Panc1 (cell line): ENCODE measurements around the gene TENT4B. TPM values are rescaled to one million over a fixed set of nuclear protein-coding genes. Genes with fewer than 3 reads are reported as not detected.

Source experiments
- ATAC-seq: fragments of 200-7000 bp; cut with Tn5 transposase; 2 replicates; pipeline ENCODE4 v1.9.1; 2020; ENCODE audit warnings: mild to moderate bottlenecking, moderate library complexity
- BruUV-seq: library from RNA; stranded (reverse); fragments of 400-500 nt; replicated peaks from 2 replicates; lab custom pipeline; 2021; lab: Mats Ljungman, UMichigan
- CTCF ChIA-PET: fragments of 300-600 bp; sonication (Branson Sonifier 250); formaldehyde crosslinking; loops from one replicate; lab custom pipeline; 2022; ENCODE audit warnings: antibody characterized with exemption; lab: Charles Lee
- POLR2A ChIA-PET: fragments of 300-600 bp; sonication (Branson Sonifier 250); formaldehyde crosslinking; loops from one replicate; lab custom pipeline; 2022; ENCODE audit warnings: antibody characterized with exemption; lab: Charles Lee
- DNase-seq: peaks from one replicate; pipeline ENCODE4 v3.0.0-alpha.2; 2010; ENCODE audit warnings: low read depth, low spot score
- H3K27ac ChIP-seq: 2 replicates; pipeline ENCODE4 v1.5.1; 2011; ENCODE audit warnings: mild to moderate bottlenecking, low read length, inconsistent platforms
- H3K27me3 ChIP-seq: fragments of 200-500 bp; sonication (Bioruptor generic); 2 replicates; pipeline ENCODE4 v1.6.0; 2014; ENCODE audit warnings: low read length, inconsistent platforms; ENCODE audit not compliant: control insufficient read depth, insufficient read depth
- H3K36me3 ChIP-seq: fragments of 200-500 bp; sonication (Bioruptor generic); 2 replicates; pipeline ENCODE4 v1.5.1; 2014; ENCODE audit warnings: inconsistent platforms, mild to moderate bottlenecking, low read length, moderate library complexity; ENCODE audit not compliant: control insufficient read depth, insufficient read depth
- H3K4me1 ChIP-seq: 2 replicates; pipeline ENCODE4 v1.5.1; 2011; ENCODE audit warnings: inconsistent platforms, mild to moderate bottlenecking, low read length, moderate library complexity; ENCODE audit not compliant: control insufficient read depth, insufficient read depth
- H3K4me3 ChIP-seq, 2 experiments: 2 replicates each; pipeline ENCODE4 v1.5.1; 2011 to 2012; ENCODE audit warnings: low read depth in 2 of 2, low read length in 2 of 2, mild to moderate bottlenecking in 2 of 2, inconsistent platforms in 1 of 2, moderate library complexity in 1 of 2
- H3K9me3 ChIP-seq: fragments of 200-500 bp; sonication (Bioruptor generic); 2 replicates; pipeline ENCODE4 v1.5.1; 2014; ENCODE audit warnings: low read depth, mild to moderate bottlenecking, inconsistent platforms, low read length, moderate library complexity; ENCODE audit not compliant: control insufficient read depth, insufficient read depth
- POLR2AphosphoS5 ChIP-seq: IDR thresholded peaks from 2 replicates; pipeline ENCODE4 v1.6.1; 2012; ENCODE audit warnings: mild to moderate bottlenecking, low read depth, low read length, moderate library complexity
- REST ChIP-seq, 2 experiments: IDR thresholded peaks; 2 replicates each; pipeline ENCODE4 v1.6.1; 2011 to 2012; ENCODE audit warnings: low read depth in 2 of 2, control low read depth in 1 of 2, low read length in 1 of 2, mild to moderate bottlenecking in 1 of 2, moderate library complexity in 1 of 2; ENCODE audit not compliant: insufficient read depth in 1 of 2
- SIN3A ChIP-seq: IDR thresholded peaks from 2 replicates; pipeline ENCODE4 v1.6.1; 2012; ENCODE audit warnings: low read depth, mild to moderate bottlenecking, low read length, moderate library complexity, borderline replicate concordance; ENCODE audit not compliant: insufficient read depth
- TCF7L2 ChIP-seq: IDR thresholded peaks from 2 replicates; pipeline ENCODE4 v1.6.1; 2011; ENCODE audit warnings: mild to moderate bottlenecking, low read depth, low read length, inconsistent platforms
- in situ Hi-C: cut with HindIII; loops from 2 replicates; pipeline ENCODE4 v1.10.0; 2016; ENCODE audit warnings: low sequenced_read_pairs, low pct_unique_long_range_greater_than_20kb
- intact Hi-C: fragments of 100-400 bp; cut with micrococcal nuclease; formaldehyde crosslinking; loops from one replicate; pipeline ENCODE4 v1.10.0; 2022; ENCODE audit not compliant: unreplicated experiment
- total RNA-seq: library from RNA; stranded (reverse); gene quantifications from one replicate; pipeline ENCODE4 v1.2.1, GENCODE V29; 2021; ENCODE audit not compliant: unreplicated experiment
- TF ChIP-seq, protein P1 (sequence below): fragments of 450-650 bp; IDR thresholded peaks from 2 replicates; pipeline ENCODE4 v1.5.1; 2017; ENCODE audit warnings: mild to moderate bottlenecking

The TENT4B gene
- total RNA-seq, 1 experiment from 2014 or later, result 9.7 TPM

DNA sequence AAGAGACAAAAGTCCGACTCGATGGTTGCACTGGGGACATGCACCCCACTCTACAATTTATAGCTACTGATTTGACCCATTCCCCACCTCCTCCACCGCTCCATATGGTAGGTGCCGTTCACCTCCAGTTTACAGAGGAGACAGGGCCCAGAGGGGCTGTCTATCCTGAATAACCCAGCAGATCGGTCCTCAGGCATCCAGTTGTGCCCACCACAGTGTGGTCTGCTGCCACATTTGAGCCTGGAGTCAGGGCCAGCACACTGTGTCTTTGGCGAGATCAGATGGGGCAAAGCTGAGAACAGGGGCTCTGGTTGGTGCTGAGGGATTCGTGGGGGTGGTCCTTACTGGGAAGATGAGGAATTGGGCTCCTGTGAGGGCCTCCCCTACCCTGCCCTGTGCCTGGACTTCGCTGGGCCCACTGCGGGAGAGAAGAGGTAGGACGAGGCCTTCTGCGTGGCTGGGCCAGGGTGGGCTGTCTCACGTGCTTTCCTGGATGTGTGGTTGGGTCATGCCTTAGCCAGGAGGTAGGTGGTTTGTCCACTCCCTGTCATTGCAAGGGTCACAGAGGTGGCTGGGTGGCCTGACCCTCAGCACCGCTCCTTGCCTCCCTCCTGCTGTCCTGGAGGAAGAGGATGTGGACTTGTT lies 116.1 kb downstream of the TENT4B start:
- H3K9me3 ChIP-seq, result no peaks in the 10 kb centered on the region
- no peaks in the 10 kb centered on the region for H3K36me3 ChIP-seq
- BruUV-seq, result no TSS peak
- TF ChIP-seq REST (IDR thresholded peaks at IDR 0.05; ENCODE audit: insufficient read depth in 1 of 2, low read depth in 2 of 2, low read length in 1 of 2), result no peak
- no peak for TF ChIP-seq SIN3A
- TF ChIP-seq TCF7L2, result no peak
- TF ChIP-seq POLR2AphosphoS5, result no peak
- TF ChIP-seq, protein P1, sequence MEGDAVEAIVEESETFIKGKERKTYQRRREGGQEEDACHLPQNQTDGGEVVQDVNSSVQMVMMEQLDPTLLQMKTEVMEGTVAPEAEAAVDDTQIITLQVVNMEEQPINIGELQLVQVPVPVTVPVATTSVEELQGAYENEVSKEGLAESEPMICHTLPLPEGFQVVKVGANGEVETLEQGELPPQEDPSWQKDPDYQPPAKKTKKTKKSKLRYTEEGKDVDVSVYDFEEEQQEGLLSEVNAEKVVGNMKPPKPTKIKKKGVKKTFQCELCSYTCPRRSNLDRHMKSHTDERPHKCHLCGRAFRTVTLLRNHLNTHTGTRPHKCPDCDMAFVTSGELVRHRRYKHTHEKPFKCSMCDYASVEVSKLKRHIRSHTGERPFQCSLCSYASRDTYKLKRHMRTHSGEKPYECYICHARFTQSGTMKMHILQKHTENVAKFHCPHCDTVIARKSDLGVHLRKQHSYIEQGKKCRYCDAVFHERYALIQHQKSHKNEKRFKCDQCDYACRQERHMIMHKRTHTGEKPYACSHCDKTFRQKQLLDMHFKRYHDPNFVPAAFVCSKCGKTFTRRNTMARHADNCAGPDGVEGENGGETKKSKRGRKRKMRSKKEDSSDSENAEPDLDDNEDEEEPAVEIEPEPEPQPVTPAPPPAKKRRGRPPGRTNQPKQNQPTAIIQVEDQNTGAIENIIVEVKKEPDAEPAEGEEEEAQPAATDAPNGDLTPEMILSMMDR, result no peak
- ATAC-seq (no peak), DNase-seq (no peak)
- peaks cover 6% of the 10 kb centered on the region for H3K4me1 ChIP-seq
- in situ Hi-C loops, result no loop called here
- H3K27ac ChIP-seq, result no peak overlapping the region
- no peaks in the 10 kb centered on the region for H3K27me3 ChIP-seq
- no peak overlapping the region for H3K4me3 ChIP-seq
- intact Hi-C loops, result no loop called here
- ChIA-PET POLR2A (interaction anchor here (0.6 kb wide), 1 partner anchor 9 kb away, joined by 5 read pairs; no protein-coding TSS in a partner anchor), CTCF (no interaction called here)

DNA sequence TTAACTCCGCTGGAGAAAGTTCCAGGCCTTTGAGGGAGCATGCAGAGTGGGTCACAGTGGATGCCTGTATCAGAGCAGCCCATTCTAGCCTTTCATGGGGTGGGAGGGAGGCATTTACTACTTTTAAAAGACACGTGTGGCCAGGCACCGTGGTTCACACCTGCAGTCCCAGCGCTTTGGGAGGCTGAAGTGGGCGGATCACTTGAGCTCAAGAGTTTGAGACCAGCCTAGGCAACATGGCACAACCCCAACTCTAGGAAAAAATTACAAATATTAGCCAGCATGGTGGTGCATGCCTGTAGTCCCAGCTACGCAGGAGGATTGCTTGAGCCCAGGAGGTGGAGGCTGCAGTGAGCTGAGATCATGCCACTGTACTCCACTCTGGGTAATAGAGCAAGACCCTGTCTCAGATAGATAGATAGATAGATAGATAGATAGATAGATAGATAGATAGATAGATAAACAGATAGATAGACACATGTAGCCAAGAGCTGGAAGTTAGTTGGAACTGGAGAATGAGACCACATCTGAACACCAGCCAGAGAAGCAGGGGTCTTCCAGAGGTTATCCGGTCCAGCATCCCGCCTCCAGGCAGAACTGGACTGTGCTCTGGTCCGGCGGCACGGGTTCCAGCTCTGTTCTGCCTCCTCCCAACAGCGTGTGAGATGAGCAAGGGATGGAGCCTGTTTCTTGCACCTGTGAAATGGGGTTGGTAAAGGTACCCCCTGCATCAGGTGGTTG lies 116.8 kb downstream of the TENT4B start:
- Histone ChIP-seq H3K9me3 (no peaks in the 10 kb centered on the region), H3K36me3 (no peaks in the 10 kb centered on the region), H3K4me3 (no peak overlapping the region), H3K27ac (no peak overlapping the region), H3K4me1 (peaks cover 6% of the 10 kb centered on the region), H3K27me3 (no peaks in the 10 kb centered on the region)
- CTCF ChIA-PET, result no interaction called here
- POLR2A ChIA-PET, result no interaction called here
- ATAC-seq, result no peak
- TF ChIP-seq TCF7L2 (no peak), REST (IDR thresholded peaks at IDR 0.05; ENCODE audit: insufficient read depth in 1 of 2, low read depth in 2 of 2, low read length in 1 of 2) (no peak), POLR2AphosphoS5 (no peak), SIN3A (no peak)
- TF ChIP-seq, protein P1, result no peak
- intact Hi-C loops, result no loop called here
- no TSS peak for BruUV-seq
- in situ Hi-C loops, result no loop called here
- no peak for DNase-seq
